Measurements from ENCODE around the gene ALK.

ALK gene

DNA sequence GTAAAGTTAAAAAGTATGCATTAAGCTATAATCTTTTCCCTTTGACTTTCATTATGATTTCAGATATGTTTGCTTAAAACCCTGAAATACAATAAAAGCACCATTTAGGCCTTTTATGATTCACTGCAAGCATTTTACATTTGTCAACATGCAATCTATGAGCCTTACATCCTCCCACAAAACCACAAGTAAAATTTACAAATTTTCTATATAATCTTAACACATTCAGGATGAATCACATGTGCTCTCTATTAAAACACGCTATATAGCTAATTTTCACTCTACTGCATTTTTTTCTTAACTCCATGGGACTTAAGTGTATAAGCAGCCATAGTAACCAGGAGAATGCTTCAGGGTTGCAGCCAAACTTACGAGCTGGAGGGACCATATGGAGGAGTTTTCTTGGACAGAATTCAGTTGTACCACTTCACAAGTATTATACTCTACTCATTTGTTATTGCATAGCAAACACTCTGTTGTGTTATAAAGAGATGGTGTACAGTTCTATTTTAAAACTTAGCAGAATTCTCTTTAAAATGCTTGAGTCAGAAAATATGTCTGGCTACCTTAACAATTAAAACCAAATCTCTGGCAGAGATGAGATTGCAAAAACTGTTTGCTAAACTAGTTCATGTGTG, 293.2 kb downstream of the ALK start:
- Mint-ChIP-seq H3K4me3 (no peak overlapping the region), H3K4me1 (no peaks in the 10 kb centered on the region), H3K9me3 (no peaks in the 10 kb centered on the region), H3K27me3 (peaks cover 25% of the 10 kb centered on the region), H3K36me3 (no peaks in the 10 kb centered on the region), H3K27ac (no peak overlapping the region)

DNA sequence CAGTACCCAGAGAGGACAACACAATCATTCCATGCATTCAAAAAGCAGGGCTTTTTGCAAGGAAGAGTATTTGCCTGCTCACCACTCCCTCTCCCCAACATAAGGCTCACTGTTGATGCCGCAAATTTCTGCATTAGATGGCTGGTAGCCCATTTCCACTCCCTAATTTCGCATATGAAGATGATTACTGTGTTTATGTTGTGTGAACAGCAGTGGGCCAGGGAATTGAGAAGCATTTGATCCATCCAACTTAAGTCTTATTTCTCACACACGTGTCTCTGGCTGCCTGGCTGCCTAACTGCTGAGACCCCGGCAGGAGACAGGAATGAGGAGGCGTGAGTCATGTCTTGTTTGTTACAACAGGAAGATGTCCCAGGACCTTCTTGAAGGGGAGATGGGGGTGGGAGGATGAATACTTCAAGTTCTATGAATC, 294.1 kb downstream of the ALK start:
- no peak overlapping the region for H3K27ac Mint-ChIP-seq
- peaks cover 20% of the 10 kb centered on the region for H3K27me3 Mint-ChIP-seq
- no peak overlapping the region for H3K4me3 Mint-ChIP-seq
- H3K9me3 Mint-ChIP-seq: no peaks in the 10 kb centered on the region
- no peaks in the 10 kb centered on the region for H3K4me1 Mint-ChIP-seq
- H3K36me3 Mint-ChIP-seq: no peaks in the 10 kb centered on the region

DNA sequence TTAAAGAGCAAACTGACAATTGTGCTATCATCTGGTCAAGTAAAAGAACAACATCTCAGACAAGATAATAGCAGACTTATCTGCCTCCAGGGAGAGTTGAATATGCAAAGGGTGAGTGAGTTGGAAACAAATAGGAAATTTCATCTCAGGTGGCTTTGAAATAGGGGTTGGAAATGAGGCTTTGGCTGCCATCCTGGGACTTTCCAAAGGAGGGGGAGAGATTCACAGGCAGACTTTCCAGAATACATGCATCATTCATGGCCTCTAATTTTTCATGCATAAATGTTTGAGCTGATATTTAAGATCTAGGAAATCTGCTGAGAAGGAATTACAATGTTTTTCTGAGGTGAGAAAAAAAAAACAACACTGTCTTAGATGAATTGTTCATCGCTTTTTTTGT, 300.5 kb downstream of the ALK start:
- no peaks in the 10 kb centered on the region for H3K36me3 Mint-ChIP-seq
- H3K4me1 Mint-ChIP-seq: no peaks in the 10 kb centered on the region
- H3K27me3 Mint-ChIP-seq: peaks cover 8% of the 10 kb centered on the region
- no peaks in the 10 kb centered on the region for H3K9me3 Mint-ChIP-seq
- no peak overlapping the region for H3K27ac Mint-ChIP-seq
- no peak overlapping the region for H3K4me3 Mint-ChIP-seq

DNA sequence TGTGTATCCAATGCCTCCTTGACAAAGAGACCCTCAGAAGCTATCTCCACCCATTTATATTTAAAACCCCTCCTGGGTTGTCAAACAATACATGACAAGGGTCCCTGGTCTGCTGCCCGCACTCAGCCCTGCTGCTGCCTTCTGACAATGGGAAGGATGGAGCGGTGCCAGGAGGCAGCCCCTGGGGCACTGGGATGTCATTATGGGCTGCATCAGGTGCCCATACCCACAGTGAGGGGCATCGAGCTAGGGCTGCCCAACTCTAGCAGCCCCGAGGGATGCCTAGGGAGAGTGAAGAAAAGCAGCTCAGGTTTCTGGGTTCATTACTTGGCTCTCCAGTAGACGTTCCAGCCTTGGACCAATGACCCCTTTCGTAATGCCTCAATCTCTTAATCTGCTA, 301.7 kb downstream of the ALK start:
- Mint-ChIP-seq H3K27me3 (peaks cover 2% of the 10 kb centered on the region), H3K4me1 (no peaks in the 10 kb centered on the region), H3K9me3 (no peaks in the 10 kb centered on the region), H3K36me3 (no peaks in the 10 kb centered on the region), H3K27ac (no peak overlapping the region), H3K4me3 (no peak overlapping the region)

DNA sequence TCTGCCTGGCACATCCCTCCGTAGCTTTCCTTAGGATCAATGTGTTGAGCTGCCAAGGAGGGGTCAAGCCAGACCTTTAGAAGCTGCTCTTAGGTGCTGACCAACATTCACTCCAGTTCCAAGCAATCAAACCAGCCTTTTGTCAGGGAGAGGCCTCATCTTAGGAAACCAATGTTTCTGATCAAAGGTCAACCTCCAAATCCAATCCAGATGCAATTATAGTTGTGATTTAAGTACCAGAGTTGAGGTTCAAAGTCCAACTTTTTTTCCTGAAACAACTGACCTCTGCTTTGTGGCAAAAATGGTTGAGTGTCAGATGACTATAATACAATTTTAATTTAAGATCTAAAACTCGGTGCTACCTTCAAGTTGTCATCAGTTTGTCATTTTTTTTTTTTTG, 303.4 kb downstream of the ALK start:
- H3K9me3 Mint-ChIP-seq: no peaks in the 10 kb centered on the region
- H3K4me3 Mint-ChIP-seq: no peak overlapping the region
- no peaks in the 10 kb centered on the region for H3K4me1 Mint-ChIP-seq
- H3K27me3 Mint-ChIP-seq: peaks cover 6% of the 10 kb centered on the region
- H3K27ac Mint-ChIP-seq: no peak overlapping the region
- no peaks in the 10 kb centered on the region for H3K36me3 Mint-ChIP-seq

DNA sequence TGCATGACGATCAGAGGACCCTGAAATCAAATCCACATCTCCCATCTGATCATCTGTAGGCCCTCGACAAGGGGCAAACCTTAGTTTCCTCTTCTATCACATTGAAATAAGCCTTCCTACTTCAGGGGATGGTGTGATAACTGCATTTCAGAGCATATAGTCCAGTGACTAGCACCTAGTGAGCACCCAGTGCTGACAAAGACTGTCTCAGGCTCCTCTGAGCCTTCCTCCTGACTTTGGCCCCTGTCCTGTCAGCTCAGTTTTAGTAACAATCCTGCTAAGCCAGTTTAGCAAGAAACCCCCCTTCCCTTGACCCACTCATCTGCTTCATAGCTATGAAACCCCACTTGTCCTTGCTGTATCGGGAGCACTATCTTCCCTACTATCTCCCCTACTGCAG, 304.0 kb downstream of the ALK start:
- Mint-ChIP-seq H3K4me1 (no peaks in the 10 kb centered on the region), H3K27ac (no peak overlapping the region), H3K36me3 (no peaks in the 10 kb centered on the region), H3K9me3 (no peaks in the 10 kb centered on the region), H3K4me3 (no peak overlapping the region), H3K27me3 (peaks cover 6% of the 10 kb centered on the region)

DNA sequence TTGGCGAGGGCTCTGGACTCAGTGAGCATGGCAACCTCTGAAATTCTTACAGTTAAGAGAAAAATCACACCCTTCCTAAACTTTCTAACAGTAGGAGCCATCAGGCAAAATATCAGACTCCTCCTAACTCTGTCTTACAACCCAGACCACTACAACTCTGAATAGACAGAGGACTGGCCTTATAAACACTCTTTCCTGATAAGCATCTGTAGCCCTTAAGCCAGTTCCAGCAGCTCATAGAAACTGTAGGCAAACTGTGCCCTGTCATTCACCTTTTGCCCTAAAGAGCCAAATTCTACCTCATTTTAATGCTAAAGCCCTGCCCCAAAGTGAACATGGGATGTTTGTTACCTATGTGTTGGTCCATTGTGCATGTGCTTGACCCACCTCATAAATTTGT, 304.8 kb downstream of the ALK start:
- Mint-ChIP-seq H3K4me1 (no peaks in the 10 kb centered on the region), H3K27me3 (peaks cover 4% of the 10 kb centered on the region), H3K36me3 (no peaks in the 10 kb centered on the region), H3K27ac (no peak overlapping the region), H3K9me3 (no peaks in the 10 kb centered on the region), H3K4me3 (no peak overlapping the region)

DNA sequence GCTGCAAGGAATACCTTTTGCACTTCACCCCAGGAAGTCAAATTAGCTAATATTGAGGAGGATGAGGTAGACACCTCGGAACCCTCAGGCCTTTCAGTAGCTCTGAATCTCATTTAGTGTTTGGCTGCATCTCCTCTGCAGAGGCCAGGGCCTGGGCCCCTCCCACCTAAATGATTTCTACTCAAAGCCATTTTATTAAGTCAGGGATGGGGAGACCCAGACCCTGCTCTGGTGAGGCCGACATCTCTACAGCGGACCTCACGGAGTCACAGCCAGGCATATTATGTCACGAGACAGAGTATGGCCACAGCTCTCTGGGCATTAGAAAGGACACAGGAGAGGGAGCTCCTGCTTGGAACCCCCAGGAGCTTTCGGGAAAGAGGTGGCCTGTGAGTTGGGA, 305.5 kb downstream of the ALK start:
- Mint-ChIP-seq H3K36me3 (no peaks in the 10 kb centered on the region), H3K4me3 (no peak overlapping the region), H3K9me3 (no peaks in the 10 kb centered on the region), H3K27ac (no peak overlapping the region), H3K4me1 (no peaks in the 10 kb centered on the region), H3K27me3 (peaks cover 4% of the 10 kb centered on the region)

DNA sequence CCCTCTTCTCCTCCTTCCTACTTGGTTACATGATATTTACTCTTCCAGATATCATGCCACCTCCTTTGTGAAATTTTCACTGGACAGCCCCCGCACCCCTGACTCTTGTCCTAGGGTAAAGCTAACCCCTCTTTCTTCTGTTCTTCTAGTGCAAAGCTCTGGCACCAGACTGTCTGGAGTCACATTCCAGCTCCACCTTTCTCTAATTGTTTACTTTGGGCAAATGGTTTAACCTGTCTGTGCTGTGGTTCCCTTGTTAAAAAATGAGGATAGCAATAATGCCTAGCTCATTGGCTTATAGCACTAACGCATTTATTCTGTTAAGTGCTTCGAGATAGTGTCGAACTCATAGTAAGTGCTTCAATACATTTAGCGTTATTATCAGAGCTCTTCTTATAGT, 306.2 kb downstream of the ALK start:
- Mint-ChIP-seq H3K9me3 (no peaks in the 10 kb centered on the region), H3K27ac (no peak overlapping the region), H3K4me3 (no peak overlapping the region), H3K4me1 (no peaks in the 10 kb centered on the region), H3K27me3 (peaks cover 4% of the 10 kb centered on the region), H3K36me3 (no peaks in the 10 kb centered on the region)

DNA sequence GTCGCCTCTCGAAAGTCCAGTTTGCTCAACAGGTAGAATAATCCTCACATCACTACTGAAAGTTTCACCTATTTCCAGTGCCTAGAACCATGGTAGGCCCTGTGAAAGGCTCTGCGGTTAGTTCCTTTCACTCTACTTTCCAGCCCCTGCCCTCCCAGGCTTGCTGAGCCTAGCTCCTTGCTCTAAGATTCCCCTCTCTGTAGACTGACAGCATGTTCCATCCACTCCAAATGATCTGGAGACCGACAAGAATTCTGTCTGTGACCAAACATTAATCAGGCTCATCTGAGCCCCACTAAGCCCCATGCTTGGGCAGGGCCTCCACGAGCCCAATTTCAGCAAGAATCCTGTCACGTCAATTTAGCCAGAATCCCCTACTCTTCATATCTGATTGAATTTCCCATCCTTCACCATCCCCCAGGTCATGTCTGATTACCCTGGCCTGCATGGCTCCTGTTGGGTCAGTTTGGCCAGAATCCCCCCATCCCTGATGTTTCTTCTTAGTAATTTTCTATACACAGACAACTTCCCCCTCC, 307.0 kb downstream of the ALK start:
- no peaks in the 10 kb centered on the region for H3K36me3 Mint-ChIP-seq
- H3K27me3 Mint-ChIP-seq: peaks cover 4% of the 10 kb centered on the region
- no peak overlapping the region for H3K4me3 Mint-ChIP-seq
- no peaks in the 10 kb centered on the region for H3K9me3 Mint-ChIP-seq
- no peaks in the 10 kb centered on the region for H3K4me1 Mint-ChIP-seq
- H3K27ac Mint-ChIP-seq: no peak overlapping the region

DNA sequence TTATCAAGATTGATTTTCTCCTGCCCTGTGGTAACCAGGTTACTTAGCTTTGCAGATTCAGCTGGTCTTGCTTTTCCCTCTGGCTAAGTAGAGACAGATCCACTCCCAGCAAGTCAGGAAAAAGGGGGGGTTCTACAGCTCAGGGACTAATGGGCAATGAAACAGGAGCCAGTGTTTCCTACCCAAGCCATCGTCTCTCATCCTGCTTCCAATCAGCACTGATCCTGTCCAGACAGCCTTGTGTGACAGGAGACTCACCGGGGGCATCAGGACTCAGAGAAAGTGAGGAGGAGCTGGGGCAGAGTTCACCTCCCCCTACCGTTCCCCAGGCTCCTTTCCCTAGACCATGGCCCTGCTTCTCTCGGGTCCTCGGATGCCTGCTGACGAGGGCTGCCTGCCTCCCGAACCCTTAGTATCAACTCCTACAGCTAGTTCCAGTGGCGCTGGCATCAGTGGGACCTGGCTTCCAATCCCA, 307.6 kb downstream of the ALK start:
- H3K4me1 Mint-ChIP-seq: no peaks in the 10 kb centered on the region
- H3K36me3 Mint-ChIP-seq: no peaks in the 10 kb centered on the region
- no peak overlapping the region for H3K27ac Mint-ChIP-seq
- peaks cover 4% of the 10 kb centered on the region for H3K27me3 Mint-ChIP-seq
- no peak overlapping the region for H3K4me3 Mint-ChIP-seq
- H3K9me3 Mint-ChIP-seq: no peaks in the 10 kb centered on the region

DNA sequence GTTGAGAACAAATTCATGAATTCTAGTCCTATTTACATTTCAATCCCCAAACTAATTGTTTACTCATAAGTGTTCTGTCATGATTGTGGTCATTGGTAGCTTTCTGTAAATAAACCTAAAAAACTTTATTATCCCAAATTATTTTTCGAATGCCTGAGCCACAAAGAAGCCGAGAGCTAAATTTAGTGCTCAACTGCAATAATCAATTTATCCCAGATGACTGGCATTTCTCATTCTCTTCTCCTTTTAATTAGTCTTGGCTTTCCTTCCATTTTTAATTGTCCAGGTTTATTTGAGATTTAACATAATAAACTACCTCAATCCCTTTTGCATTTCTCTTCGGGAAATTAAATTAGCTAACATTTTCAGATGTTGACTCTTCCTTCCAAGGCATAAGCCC, 308.3 kb downstream of the ALK start:
- Mint-ChIP-seq H3K36me3 (no peaks in the 10 kb centered on the region), H3K27ac (no peak overlapping the region), H3K4me3 (no peak overlapping the region), H3K27me3 (peaks cover 4% of the 10 kb centered on the region), H3K9me3 (no peaks in the 10 kb centered on the region), H3K4me1 (no peaks in the 10 kb centered on the region)

DNA sequence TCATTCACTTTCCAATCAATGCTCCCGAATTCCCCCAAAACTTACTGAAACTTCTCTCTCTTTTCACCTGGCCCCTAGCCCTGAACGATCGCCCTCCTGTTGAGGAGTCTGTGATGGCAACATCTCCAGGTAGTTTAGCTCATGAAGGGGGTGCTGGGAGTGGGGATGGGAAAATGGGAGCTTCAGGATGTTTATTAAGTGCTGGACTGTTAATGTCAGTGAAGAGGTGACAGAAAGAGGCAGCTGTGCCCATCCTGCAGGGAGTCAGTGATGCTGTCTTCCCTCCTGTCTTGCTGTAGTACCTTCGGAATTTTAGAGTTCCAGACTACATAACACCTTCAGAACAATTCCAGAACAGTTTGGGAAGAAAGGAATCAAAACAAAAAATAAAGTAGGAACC, 308.8 kb downstream of the ALK start:
- H3K4me3 Mint-ChIP-seq: no peak overlapping the region
- H3K4me1 Mint-ChIP-seq: no peaks in the 10 kb centered on the region
- peaks cover 4% of the 10 kb centered on the region for H3K27me3 Mint-ChIP-seq
- no peaks in the 10 kb centered on the region for H3K36me3 Mint-ChIP-seq
- H3K9me3 Mint-ChIP-seq: no peaks in the 10 kb centered on the region
- no peak overlapping the region for H3K27ac Mint-ChIP-seq

DNA sequence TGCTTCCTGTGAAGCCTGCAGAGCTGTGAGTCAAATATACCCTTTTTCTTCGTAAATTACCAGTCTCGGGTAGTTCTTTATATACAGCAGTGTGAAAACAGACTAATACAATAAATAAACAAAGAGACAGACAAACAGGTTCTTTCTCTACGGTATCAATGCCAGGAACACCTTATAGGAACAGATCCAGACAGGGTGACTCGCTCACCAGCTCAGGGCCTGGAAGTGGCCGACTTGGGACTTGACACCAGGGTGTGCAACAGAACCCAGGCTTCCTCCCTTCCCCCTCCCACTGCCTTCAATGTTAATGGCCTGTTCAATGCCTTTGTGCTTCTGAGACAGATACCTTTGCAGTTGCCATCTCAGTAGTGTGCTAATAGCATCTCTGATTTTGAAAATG, 309.5 kb downstream of the ALK start:
- no peaks in the 10 kb centered on the region for H3K9me3 Mint-ChIP-seq
- peaks cover 4% of the 10 kb centered on the region for H3K27me3 Mint-ChIP-seq
- no peaks in the 10 kb centered on the region for H3K36me3 Mint-ChIP-seq
- no peak overlapping the region for H3K27ac Mint-ChIP-seq
- no peak overlapping the region for H3K4me3 Mint-ChIP-seq
- H3K4me1 Mint-ChIP-seq: no peaks in the 10 kb centered on the region

DNA sequence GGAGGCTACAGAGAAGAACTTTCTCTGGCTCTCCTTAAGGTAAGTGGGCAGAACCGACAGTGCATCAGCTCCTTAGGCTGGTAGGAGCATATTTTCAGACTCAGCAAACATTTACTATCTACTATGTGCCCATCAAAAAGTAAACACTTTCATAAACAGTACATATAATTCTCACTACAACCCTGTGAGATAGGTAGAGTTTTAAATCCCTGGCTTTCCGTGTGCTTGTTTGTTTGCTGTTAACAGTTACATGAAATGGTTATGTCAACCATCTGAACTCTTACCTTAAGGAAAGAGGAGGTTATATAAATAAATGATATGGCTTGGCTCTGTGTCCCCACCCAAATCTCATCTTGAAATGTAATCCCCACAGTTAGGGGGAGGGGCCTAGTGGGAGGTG, 310.1 kb downstream of the ALK start:
- Mint-ChIP-seq H3K27ac (no peak overlapping the region), H3K4me3 (no peak overlapping the region), H3K9me3 (no peaks in the 10 kb centered on the region), H3K36me3 (no peaks in the 10 kb centered on the region), H3K4me1 (no peaks in the 10 kb centered on the region), H3K27me3 (peaks cover 4% of the 10 kb centered on the region)

DNA sequence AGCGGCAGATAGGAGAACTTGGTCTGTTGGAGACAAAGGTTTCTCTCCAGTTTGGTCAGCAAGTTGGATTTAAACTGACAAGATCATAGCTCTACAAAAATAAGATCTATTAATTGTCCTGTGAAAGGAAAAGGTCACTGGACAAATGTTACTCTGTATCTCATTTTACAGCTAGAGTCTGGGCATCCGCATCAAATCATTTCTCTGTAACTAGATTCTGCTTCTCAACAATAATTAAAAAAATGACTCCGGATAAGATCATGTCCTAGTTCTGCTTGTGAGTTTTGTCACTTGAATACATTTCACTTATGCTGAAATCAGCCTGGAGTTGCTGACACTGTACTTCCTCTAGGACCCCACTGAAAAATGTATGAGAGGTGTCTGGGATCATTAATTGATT, 310.8 kb downstream of the ALK start:
- no peaks in the 10 kb centered on the region for H3K4me1 Mint-ChIP-seq
- H3K4me3 Mint-ChIP-seq: no peak overlapping the region
- no peaks in the 10 kb centered on the region for H3K9me3 Mint-ChIP-seq
- H3K27me3 Mint-ChIP-seq: peaks cover 4% of the 10 kb centered on the region
- no peaks in the 10 kb centered on the region for H3K36me3 Mint-ChIP-seq
- no peak overlapping the region for H3K27ac Mint-ChIP-seq

DNA sequence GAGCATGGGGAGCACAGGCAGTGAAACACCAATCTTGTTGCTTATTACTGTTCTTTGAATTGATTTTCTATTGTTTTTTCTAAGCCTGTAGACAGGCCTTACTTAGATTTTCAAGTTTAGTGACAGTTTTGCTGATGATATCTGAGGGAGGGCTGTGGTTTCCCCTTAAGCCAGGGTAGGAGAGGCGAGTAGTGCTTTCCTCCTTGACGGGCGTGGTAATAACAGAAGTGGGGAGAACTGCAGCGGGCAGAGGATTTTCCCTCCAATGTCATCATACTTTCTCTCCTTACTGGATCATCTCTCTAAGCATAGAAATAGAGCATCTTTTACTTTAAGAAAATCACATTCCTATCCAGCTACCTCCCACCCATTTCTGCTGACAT, 314.4 kb downstream of the ALK start:
- Mint-ChIP-seq H3K27me3 (no peaks in the 10 kb centered on the region), H3K36me3 (no peaks in the 10 kb centered on the region), H3K9me3 (no peaks in the 10 kb centered on the region), H3K4me1 (no peaks in the 10 kb centered on the region), H3K27ac (no peak overlapping the region), H3K4me3 (no peak overlapping the region)
